Stimulated activated CD4-positive, alpha-beta T cell treated with anti-CD3 and anti-CD28 coated beads, Interleukin-1b, Interleukin-23, amount 100 ng/mL, for 1 hour (primary cell): ENCODE data around the gene NSMF.

Experiments used
- DNase-seq, 2 donors: peaks; one replicate each; pipeline ENCODE4 v3.0.0-alpha.2; 2020; ENCODE audit warnings: low read depth in 2 of 2

NSMF gene

DNA sequence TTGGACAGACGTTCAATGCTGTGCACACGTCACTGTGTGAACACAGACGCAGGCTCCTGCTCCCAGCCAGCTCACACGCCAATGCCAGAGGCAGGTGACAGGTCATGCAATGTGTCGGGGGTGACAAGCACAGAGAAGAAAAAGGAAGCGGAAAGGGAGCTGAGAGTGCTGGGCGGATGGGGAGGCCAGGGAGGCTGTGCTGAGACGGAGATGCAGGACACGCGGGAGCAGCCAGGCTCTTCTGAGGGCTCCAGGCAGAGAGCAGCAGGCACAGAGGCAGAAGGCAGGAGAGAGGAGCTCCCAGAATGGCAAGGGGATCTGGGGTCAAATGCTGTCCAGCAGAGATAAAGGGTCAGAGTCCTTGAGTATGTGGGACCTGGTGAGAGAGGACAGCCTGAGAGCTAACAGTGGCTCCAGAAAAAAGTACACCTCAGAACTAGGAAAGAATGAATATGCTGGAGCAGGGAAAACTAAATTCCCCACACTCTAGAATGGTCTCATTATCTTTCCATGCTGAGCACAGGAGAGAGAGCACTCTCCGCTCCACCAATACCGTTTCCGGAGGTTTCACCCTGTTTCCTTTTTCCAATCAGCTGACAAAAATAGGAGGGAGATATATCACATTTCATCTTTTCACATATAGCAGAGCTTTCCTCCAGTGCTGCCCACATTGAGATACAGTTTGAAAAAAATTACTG lies 32.8 kb upstream of the NSMF start:
- no peak for DNase-seq

DNA sequence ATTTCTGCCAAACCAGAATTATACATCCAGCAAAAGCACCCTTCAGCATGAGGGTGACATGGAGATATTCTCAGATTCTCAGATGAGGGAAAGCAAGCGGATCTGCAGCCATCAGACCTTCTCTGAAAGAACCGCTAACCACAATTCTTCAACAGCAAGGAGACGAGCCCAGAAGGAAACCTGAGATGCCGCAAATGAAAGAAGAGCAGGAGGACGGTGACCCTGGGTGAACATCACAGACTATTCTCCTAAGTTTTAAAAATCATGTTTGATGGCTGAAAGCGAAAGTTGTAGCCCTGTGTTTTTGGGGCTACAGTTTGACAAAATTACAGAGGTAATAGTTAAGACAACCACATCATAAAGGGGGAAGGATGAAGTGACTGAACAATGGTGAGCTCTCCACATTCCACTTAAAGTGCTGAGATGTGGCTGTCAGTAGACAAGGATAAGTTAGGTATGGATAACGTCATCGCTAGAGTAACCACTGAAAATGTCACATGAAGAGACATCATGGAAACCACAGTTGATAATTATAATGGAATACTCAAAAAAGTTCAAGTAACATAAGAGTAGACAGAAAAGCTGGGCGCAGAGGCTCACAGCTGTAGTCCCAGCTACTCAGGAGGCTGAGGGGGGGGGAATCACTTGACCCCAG lies 31.5 kb upstream of the NSMF start:
- no peak for DNase-seq

DNA sequence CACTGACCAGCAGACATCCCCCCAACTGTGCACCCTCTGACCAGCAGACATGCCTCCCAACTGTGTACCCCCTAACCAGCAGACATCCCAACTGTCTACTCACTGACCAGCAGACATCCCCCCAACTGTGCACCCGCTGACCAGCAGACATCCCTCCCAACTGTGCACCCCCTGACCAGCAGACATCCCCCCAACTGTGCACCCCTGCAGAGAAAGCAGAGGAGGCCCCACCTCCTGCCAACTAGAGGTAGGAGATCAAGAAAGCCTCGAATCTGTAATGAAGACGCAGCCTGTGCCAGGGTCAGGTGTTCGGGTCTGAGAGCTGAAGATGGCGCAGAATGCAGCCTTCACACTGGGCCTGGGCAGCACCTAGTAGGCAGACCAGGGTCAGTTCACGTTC lies 29.8 kb upstream of the NSMF start:
- no peak for DNase-seq

DNA sequence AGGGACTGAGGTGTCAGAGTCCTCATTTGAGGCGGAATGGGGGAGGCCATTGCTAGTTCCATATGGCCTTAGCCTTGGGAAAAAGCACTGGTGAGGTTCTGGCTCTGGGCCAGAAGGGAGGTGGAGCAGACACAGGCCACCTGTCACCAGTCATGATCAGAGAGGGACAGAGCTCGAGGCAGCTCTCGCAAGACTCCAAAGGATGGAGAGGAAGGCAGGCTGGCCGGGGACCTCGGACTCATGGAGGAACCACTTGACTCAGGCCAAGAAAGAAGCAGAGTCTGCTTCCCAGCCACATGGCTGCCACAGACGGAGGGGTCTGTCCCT lies 29.2 kb upstream of the NSMF start:
- DNase-seq = no peak

DNA sequence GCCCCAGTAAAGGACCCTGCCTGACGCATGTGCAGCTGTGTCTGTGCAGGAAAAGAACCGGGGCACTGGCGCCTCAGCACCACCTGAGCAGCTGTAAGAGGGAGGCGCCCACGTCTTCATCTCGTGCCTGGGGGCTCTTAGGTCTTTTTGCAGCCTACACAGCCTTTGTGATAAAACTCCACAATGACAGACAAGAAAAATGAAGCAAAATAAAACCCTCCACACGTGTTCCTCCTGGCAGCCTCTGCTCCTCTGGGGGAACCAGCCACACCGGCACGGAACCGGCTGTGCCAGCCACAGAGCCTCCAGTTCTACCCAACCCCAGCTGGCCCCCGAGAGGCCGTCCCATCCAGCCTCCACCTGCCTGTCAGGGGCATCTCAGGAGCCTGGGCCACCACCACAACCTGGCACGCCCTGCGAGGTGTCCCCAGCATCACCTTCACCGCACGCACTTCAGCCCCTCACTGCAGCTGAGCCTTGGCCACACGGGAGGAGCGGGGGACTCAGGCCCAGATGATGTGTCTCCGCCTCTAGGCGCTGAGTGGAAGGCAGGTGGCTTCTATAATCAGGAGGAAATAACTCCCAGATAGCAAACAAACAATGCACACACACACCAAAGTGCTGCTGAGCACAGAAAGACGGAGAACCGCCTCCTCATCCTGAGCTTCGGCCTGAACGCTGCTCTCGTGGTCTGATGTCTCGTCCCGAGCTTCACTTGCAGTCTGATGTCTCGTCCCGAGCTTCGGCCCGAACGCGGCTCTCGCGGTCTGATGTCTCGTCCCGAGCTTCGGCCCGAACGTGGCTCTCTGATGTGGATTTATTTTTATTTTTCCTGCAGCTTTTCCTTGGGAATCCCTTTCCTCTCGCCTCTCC lies 28.6 kb upstream of the NSMF start:
- no peak for DNase-seq

DNA sequence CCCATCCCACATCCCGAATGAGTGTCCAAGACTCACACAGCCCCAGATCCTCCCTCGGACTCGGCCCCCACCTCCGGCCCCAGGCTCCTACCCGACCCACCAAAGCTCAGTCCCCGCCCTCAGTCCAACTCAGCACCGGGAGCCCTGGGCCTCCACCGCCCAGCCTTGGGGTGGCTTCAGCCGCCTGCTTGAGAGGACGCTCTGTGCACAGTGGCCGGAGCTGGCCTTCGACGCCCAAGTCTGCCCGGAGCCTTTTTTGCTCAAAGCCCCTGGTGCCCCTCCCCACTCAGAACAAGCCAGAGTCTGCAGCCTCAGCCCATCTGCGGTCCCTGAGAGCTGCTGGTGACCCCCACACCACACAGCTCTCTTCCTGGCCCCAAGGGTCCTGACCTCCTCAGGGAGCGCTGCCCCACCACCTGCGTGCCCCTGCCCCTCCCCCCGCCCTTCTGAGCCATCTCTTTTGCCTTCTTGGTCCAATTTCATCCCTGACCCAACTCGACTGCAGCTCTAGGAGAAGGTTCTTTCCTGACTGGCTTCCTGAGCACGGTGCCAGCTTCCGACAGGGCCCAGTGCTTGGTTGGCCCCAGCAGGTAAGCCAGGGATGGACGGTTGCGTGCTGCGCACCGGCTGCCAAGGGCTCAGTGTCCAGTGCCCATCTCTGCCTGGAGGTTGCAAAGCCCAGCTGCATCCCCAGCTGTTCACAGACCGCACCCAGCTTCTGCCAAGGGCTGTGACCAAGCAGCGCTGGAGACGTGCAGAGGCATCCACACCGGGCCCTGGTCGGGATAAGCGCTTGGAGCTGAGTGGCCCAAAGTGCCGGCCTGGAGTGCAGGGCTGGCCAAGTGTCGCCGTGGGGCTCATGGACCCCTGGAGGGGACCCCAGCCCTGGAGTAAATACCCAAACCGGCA lies 27.7 kb upstream of the NSMF start:
- DNase-seq = no peak

DNA sequence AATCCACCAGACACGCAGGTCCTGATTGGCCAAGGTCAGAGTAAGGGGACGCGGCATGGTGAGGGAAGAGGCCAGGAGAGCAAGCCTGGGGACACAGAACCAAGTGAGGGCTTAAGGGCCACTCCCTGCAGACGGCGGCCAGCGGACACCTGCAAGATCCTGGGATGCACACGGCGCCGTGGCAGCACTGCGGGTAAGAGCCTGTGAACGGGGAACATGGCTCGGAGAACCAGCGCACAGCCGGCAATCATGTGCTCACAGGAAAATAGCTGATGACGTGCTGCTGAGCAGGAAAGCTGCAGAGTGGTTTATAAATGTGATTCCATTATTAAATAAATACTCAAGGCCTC lies 27.0 kb upstream of the NSMF start:
- DNase-seq = no peak

DNA sequence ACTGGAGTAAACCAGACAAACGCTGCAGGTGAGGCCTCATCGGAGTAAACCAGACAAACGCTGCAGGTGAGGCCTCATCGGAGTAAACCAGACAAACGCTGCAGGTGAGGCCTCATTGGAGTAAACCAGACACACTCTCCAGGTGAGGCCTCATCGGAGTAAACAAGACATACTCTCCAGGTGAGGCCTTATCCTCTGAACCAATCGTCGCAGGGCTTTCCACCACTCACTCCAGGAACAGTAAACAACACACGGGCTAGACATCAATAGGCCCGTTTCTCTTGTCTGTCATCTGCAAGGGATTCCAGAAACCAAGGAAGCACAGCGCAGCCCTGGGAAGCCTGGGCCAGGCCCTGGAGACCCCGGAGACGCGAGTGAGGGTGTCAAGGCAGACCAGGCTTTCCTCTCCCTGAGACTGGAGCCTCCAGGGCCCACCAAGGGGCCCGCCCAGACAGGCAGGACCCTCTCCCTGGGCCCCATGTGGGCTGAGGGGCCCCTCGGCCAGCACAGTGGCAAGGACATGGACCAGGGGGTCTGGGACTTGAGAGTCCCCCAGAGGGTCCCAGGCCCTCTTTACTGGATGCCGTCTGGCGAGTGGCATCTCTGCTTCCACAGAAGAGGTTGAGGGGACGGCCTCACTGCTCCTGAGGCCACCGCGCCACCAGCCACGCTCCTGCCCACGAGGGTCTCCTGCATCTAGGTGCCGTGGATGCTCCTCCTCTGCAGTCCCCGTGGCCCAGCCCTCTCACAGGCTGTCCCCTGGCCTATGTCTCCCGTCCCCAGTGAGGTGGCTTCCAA lies 26.4 kb upstream of the NSMF start:
- DNase-seq = no peak

DNA sequence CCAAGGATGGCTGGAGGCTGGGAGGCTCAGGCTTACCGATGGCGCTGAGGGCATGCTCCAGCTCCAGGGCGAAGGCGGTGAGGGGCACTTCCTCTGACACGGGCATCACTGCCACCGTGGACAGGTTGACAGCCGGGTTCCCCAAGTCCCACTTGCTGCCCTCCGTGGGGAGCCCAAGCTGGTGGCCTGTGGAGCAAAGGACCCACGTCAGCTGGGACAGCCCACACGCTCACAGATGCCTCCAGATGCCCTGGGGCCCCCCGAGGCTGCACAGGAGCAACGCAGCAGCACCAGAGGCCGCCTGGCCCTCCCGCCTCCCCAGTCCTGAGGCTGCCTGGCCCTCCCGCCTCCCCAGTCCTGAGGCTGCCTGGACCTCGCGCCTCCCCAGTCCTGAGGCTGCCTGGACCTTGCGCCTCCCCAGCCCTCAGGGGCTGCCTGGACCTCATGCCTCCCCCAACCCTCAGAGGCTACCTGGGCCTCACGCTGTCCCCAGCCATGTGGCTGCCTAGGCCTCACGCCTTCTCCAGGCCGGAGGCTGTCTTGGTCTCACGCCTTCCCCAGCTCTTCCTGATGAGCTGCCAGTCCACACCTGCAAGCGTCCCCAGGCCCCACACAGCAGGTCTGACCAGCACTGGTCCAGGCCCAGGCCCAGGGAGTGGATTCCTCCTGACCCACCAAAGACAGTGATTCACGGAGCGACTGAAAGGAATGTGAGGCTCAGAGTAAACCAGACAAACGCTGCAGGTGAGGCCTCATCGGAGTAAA lies 25.6 kb upstream of the NSMF start:
- DNase-seq = no peak

DNA sequence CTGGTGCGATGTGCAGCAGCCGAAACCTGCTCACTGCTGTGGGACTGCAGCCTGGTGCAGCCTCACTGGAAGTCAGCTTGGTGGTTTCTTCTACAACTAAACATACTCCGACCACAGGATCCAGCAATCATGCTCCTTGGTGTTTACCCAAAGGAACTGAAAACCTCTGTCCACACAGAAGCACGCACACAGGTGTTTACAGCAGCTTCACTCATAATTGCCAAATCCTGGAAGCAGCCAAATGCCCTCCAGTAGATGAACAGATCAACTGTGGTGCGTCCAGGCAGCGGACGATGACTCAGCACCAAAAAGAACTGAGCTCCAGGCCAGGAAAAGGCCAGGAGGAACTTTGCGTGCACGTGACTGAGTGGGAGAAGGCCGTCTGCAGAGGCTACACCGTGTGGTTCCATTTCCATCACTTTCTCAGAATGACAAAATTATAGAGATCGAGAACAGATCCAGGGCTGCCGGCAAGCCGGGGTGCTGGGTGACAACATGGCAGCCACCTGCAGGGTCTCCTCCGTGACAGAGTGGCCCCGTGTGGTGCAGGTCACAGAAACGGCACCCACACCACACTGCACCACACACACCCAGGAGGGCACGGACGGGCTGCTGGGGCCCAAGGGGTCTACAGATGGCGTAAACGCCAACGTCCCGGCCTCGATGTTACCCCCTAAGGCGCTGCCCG lies 23.1 kb upstream of the NSMF start:
- DNase-seq = no peak

DNA sequence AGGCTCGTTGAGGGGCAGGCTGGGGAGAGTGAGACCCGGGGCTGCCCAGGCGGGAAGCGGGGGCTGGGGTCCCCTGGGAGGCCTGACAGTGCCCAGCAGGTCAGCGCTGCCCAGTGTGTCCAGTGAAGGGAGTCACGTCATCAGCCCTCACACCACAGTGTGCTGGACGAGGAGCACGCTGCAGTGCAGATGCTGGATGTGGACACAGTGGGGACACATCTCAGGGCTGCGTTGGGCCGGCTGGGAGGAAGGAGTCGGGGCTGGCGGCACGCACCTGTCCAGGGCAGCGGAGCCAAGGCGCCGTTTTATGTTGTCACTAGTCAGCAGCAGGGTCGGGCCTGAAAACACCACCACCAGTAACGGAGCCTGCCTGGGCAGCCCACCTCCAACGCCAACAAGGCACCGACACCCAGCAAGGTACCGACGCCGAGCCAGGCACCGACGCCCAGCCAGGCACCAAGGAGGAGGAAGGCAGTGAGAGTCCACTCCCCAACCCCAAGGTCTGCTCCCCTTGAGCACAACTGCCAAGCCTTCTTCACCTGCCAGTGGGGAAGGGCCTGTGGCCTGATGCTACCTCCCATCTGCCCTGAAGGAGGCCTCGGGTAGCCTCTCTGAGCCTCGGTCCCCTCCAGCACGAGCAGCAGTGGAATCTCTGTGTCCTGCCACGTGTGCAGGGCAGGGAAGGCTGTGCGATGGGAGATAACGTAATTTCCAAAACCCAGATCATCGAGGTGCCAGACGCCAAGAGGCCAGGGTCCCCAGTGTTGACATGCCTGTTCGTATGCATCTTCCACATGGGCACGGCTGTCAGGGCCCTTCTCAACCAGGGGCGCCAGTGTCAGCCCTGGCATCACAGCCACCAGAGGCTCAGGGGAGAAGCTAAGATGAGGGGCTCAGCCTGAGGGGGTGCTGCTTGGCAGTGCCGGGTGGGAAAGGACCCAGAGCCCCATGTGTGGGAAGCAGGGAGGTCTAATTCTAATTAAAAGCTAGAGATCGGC lies 21.9 kb upstream of the NSMF start:
- no peak for DNase-seq

DNA sequence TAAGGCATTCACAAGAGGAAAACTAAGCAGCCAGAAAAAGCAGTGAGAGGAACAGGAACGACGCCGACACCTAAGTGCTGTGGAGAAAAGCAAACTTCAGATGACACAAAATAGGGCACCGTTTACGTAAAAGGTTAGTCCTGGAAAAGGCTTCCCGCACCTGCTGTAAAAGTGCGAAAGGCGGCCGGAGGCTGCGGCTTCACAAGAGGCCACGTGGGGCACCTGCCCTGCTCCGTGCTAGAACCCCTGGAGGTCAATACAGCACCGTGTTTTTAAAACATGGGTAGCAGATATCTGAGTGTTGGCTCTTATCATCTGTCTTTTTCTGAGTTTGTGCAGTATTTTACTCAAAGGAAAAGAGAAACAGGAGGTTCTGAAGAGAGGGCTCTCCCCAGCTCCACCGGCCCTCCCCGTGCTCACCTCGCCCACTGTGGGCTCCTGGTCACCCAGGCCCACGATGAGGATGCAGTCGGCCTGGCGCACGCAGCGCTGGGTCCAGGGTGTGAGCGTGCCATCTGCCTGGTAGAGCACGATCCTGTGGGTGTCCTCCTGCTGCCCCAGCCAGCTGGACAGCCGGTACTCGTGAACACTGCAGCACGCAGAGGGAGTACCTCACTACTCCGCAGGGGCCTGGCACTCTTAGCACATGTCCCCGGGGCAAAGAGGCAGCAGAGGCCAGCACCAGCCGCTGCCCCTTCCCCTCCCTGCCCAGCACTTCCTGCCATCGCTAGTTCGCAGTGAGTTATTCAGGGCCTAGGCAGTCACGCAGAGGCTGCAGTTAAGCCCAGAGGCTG lies 21.0 kb upstream of the NSMF start:
- no peak for DNase-seq

DNA sequence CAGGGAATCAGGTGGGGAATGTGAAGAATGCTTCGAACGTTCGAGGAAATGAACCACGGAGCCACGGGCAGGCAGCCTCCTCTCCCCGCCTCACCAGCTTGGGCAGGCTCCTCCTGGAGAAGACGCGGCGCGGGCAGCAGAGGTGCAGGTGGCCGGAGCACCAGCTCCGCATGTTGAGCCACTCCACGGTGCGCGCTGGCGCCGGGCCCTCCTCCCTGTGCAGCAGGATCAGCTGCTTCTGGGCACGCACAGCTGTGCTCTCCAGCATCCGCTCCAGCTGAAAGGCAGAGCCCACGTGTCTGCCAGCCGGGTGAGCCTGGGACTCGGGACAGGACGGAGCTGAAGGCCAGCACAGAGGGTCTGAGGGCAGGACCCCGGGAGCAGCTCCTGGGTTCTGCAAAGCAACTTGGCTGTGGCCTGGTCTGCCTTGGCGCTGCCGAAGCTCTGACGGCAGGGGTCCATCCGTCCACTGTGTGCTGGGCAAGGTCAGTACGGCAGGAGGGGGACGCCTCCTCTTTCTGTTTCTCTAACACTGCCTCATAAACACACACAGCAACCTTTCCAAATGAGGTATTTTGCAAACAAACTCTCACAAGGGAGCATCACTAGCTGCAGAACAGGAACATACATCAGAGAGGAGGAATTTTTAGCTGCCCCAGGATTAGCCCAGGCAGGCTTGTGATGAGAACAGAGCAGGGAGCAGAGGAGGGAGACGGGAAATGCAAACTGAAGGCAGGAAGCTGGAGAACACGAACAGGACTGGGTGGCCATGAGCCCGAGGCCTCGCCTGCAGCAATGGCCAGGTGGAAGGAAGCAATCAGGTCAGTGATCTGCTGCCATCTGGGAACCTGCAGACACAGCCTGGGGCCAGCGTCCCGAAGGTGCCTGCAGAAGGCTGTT lies 20.1 kb upstream of the NSMF start:
- no peak for DNase-seq

DNA sequence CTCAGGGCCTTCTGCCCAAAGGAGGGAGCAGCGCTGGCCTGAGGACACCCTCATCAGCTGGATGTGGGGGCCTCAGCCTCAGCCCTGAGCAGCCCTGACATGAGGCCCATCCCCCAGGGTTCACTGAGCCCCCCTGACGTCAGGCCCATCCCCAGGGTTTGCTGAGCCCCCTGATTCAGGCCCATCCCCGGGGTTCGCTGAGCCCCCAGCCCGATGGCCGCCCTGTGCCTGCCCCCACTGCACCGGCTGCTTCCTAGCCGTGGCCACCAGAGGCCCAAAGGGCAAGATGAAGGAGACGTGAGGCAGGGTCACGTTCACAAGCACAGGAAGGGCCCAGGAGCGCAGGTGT lies 19.5 kb upstream of the NSMF start:
- no peak for DNase-seq

DNA sequence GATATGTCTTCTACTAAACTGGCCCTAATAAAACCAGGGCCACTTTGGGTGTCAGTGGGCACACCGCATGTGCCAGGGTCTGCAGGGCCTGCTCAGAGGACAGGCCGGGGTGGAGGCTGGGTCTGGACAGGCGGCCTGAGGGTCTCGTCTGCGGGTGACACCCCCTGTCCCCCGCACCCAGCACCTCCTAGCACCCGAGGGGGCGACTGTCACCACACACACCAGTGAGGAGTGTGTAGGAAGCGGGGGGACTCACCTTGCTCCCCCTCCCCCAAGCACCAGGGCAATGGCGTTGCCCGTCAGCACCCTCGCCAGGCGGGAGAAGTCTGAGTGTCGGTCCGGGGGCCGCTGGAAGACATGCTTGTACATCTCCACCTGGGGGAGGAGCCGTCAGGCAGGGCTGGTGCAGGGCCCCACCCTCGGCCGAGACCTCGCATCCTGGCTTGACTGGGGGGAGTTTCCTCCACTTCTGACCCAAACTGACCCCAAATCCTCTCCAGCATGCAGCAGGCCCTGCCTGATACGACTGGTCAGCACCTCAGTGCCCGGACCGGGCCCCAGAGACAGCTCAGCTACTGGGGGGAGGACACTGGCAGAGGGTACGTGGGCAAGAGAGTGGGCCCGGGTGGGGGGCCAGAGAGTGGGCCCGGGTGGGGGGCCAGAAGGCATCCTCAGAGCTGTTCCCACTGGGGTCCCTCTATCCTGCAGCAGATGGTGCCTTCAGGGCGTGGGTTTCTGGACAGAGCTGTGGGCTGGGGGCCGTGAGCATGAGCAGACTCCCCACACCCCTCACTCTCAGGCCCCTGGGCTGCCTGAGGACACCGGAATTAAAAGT lies 18.9 kb upstream of the NSMF start:
- DNase-seq = no peak

DNA sequence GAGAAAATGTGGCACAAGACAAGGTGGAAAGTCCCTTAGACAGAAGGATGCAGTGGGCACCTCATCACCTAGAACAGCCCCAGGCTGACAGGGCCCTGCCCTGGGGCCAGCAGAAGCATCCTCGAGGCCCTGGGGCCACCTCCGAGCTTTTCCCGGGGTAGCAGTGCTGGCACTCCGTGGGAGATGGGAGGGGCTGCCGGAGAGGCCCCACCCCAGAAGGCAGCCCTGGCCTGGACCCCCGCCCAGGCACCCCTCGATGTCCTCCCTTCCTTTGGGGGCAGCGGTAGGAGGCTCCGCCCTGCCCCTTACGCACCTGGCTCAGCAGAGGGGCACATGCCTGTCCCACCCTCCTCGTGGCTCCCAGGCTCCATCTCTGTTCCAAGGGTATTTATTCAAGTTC lies 17.7 kb upstream of the NSMF start:
- no peak for DNase-seq
